HL-60 (cell line): ENCODE data around the gene BGN.

Experiments used
- DNase-seq, 2 experiments: peaks; one replicate each; pipeline ENCODE4 v3.0.0-alpha.2; 2010 to 2020; ENCODE audit warnings: low read depth in 1 of 2, low spot score in 1 of 2
- H3K27ac ChIP-seq: fragments of 250-450 bp; sonication (Bioruptor Pico); replicated peaks from 2 replicates; pipeline ENCODE4 v1.5.1; 2020; ENCODE audit warnings: mild to moderate bottlenecking, moderate library complexity
- H3K27me3 ChIP-seq: fragments of 250-450 bp; sonication (Bioruptor Pico); 2 replicates; pipeline ENCODE4 v1.5.1; 2021; ENCODE audit warnings: mild to moderate bottlenecking, moderate library complexity; ENCODE audit not compliant: insufficient read depth, poor library complexity, severe bottlenecking
- H3K4me3 ChIP-seq: replicated peaks from 2 replicates; pipeline ENCODE4 v1.5.1; 2011; ENCODE audit warnings: mild to moderate bottlenecking, control low read depth, low read length; ENCODE audit not compliant: insufficient read depth
- CTCF ChIP-seq: IDR thresholded peaks from one replicate; pipeline ENCODE4 v1.5.1; 2011; ENCODE audit warnings: low read length, control low read depth, inconsistent platforms; ENCODE audit not compliant: insufficient read depth
- GABPA ChIP-seq: IDR thresholded peaks from 2 replicates; pipeline ENCODE4 v1.6.1; 2012; ENCODE audit warnings: low read depth
- POLR2AphosphoS5 ChIP-seq: IDR thresholded peaks from 2 replicates; pipeline ENCODE4 v1.6.1; 2012; ENCODE audit warnings: low read depth
- REST ChIP-seq: IDR thresholded peaks from 2 replicates; pipeline ENCODE4 v1.6.1; 2012; ENCODE audit warnings: low read depth; ENCODE audit not compliant: insufficient replicate concordance
- SPI1 ChIP-seq: IDR thresholded peaks from 2 replicates; pipeline ENCODE4 v1.6.1; 2012; ENCODE audit warnings: low read depth, mild to moderate bottlenecking, borderline replicate concordance

Gene BGN

GRCh38 chrX:153495362-153495751 lies 577 bp downstream of the BGN start:
- no peaks in the 10 kb centered on the region for H3K27me3 ChIP-seq
- H3K27ac ChIP-seq = no peak overlapping the region
- TF ChIP-seq POLR2AphosphoS5 (no peak), REST (no peak), GABPA (no peak), SPI1 (no peak), CTCF (no peak)
- no peak for DNase-seq
- H3K4me3 ChIP-seq = no peak overlapping the region

GRCh38 chrX:153495903-153496589 lies 1.3 kb downstream of the BGN start:
- no peak for DNase-seq
- TF ChIP-seq CTCF = no peak
- no peak for TF ChIP-seq REST
- TF ChIP-seq SPI1 = no peak
- TF ChIP-seq POLR2AphosphoS5 = no peak
- no peak for TF ChIP-seq GABPA
- no peak overlapping the region for H3K4me3 ChIP-seq
- no peak overlapping the region for H3K27ac ChIP-seq
- H3K27me3 ChIP-seq = no peaks in the 10 kb centered on the region

- Histone ChIP-seq H3K4me3 (no peak overlapping the region), H3K27ac (no peak overlapping the region), H3K27me3 (no peaks in the 10 kb centered on the region)
- TF ChIP-seq REST = no peak
- TF ChIP-seq SPI1 = no peak
- TF ChIP-seq POLR2AphosphoS5 = no peak
- TF ChIP-seq GABPA = no peak
- TF ChIP-seq CTCF = no peak
- no peak for DNase-seq
These were observed 1.8 kb downstream of the BGN start for GRCh38 chrX:153496590-153496959.
